IMR-90 (cell line): Measurements from ENCODE around the gene MACO1. TPM values are rescaled to one million over a fixed set of nuclear protein-coding genes. Genes with fewer than 3 reads are reported as not detected.
"Not testable (repeated sequence)": the region's sequence is repeated elsewhere in the genome, so short reads cannot be mapped to it uniquely, and the experiment has no call there.

Experiments used
- ATAC-seq: fragments of 200-7000 bp; cut with Tn5 transposase; 2 replicates; pipeline ENCODE4 v1.9.1; 2020; ENCODE audit warnings: low read depth, mild to moderate bottlenecking, moderate library complexity
- BruUV-seq: library from RNA; stranded (reverse); fragments of 400-500 nt; replicated peaks from 2 replicates; lab custom pipeline; 2021; lab: Mats Ljungman, UMichigan
- CTCF ChIA-PET: fragments of 300-600 bp; formaldehyde crosslinking; extraction: SDS; loops from one replicate; lab custom pipeline; 2021; ENCODE audit warnings: antibody characterized with exemption; lab: Yijun Ruan, JAX
- POLR2A ChIA-PET: fragments of 300-600 bp; sonication (Branson Sonifier 250); formaldehyde crosslinking; loops from one replicate; lab custom pipeline; 2022; ENCODE audit warnings: antibody characterized with exemption; ENCODE audit not compliant: unreplicated experiment; lab: Charles Lee
- DNase-seq: peaks from one replicate; pipeline ENCODE4 v3.0.0; 2013
- H2AFZ ChIP-seq: replicated peaks from 2 replicates; pipeline ENCODE3; 2013; ENCODE audit warnings: low read length, mild to moderate bottlenecking; ENCODE audit not compliant: poor library complexity
- H2AK5ac ChIP-seq: 2 replicates; pipeline ENCODE4 v1.6.1; 2013; ENCODE audit warnings: low read depth, low read length, inconsistent platforms
- H2AK9ac ChIP-seq: replicated peaks from 2 replicates; pipeline ENCODE3; 2013; ENCODE audit warnings: mild to moderate bottlenecking, low read depth, low read length, moderate library complexity; ENCODE audit not compliant: poor library complexity
- H2BK120ac ChIP-seq: 2 replicates; pipeline ENCODE4 v1.6.1; 2013; ENCODE audit warnings: low read depth, low read length, inconsistent platforms
- H2BK15ac ChIP-seq: 3 replicates; pipeline ENCODE4 v1.6.1; 2013; ENCODE audit warnings: low read depth, low read length, inconsistent platforms
- H2BK20ac ChIP-seq: 2 replicates; pipeline ENCODE4 v1.6.1; 2013; ENCODE audit warnings: low read depth, mild to moderate bottlenecking, inconsistent platforms, low read length, moderate library complexity
- H2BK5ac ChIP-seq: 2 replicates; pipeline ENCODE4 v1.6.1; 2013; ENCODE audit warnings: mild to moderate bottlenecking, low read depth, low read length, inconsistent platforms; ENCODE audit not compliant: poor library complexity, severe bottlenecking
- H3K14ac ChIP-seq: replicated peaks from 2 replicates; pipeline ENCODE4 v1.6.1; 2013; ENCODE audit warnings: low read depth, low read length, inconsistent platforms
- H3K18ac ChIP-seq: 2 replicates; pipeline ENCODE4 v1.6.1; 2013; ENCODE audit warnings: low read depth, low read length, control low read depth
- H3K23ac ChIP-seq: 2 replicates; pipeline ENCODE4 v1.6.1; 2013; ENCODE audit warnings: low read depth, low read length, inconsistent platforms
- H3K27ac ChIP-seq: 2 replicates; pipeline ENCODE4 v1.5.1; 2013; ENCODE audit warnings: mild to moderate bottlenecking, control low read depth, low read length; ENCODE audit not compliant: insufficient read depth
- H3K27me3 ChIP-seq: 2 replicates; pipeline ENCODE4 v1.6.1; 2013; ENCODE audit warnings: low read length; ENCODE audit not compliant: control insufficient read depth, insufficient read depth
- H3K36me3 ChIP-seq: 2 replicates; pipeline ENCODE4 v1.6.1; 2013; ENCODE audit warnings: low read length, mixed read lengths; ENCODE audit not compliant: control insufficient read depth, insufficient read depth
- H3K4ac ChIP-seq: 2 replicates; pipeline ENCODE4 v1.6.1; 2013; ENCODE audit warnings: low read depth, low read length, inconsistent platforms
- H3K4me1 ChIP-seq: 2 replicates; pipeline ENCODE4 v1.6.1; 2013; ENCODE audit warnings: low read length, mixed read lengths; ENCODE audit not compliant: control insufficient read depth, insufficient read depth
- H3K4me2 ChIP-seq: 2 replicates; pipeline ENCODE4 v1.6.1; 2013; ENCODE audit warnings: low read depth, mild to moderate bottlenecking, control low read depth, low read length, moderate library complexity
- H3K4me3 ChIP-seq: 2 replicates; pipeline ENCODE4 v1.5.1; 2013; ENCODE audit warnings: low read depth, mild to moderate bottlenecking, control low read depth, low read length, moderate library complexity; ENCODE audit not compliant: insufficient read depth
- H3K56ac ChIP-seq: 2 replicates; pipeline ENCODE4 v1.6.1; 2013; ENCODE audit warnings: low read length, inconsistent platforms; ENCODE audit not compliant: insufficient read depth; ENCODE audit errors: extremely low read depth
- H3K79me1 ChIP-seq, 2 experiments: 2 replicates each; pipeline ENCODE4 v1.6.1; 2013; ENCODE audit warnings: low read length in 2 of 2, inconsistent platforms in 1 of 2, low read depth in 1 of 2
- H3K9ac ChIP-seq: 2 replicates; pipeline ENCODE4 v1.6.1; 2013; ENCODE audit warnings: low read depth, low read length, control low read depth
- H3K9me1 ChIP-seq: 2 replicates; pipeline ENCODE4 v1.6.1; 2013; ENCODE audit warnings: low read length, inconsistent platforms; ENCODE audit not compliant: insufficient read depth
- H3K9me3 ChIP-seq: 2 replicates; pipeline ENCODE4 v1.6.1; 2013; ENCODE audit warnings: low read length; ENCODE audit not compliant: control insufficient read depth, insufficient read depth
- H4K20me1 ChIP-seq: 2 replicates; pipeline ENCODE4 v1.6.1; 2013; ENCODE audit warnings: low read length, inconsistent platforms; ENCODE audit not compliant: insufficient read depth
- H4K5ac ChIP-seq: 2 replicates; pipeline ENCODE4 v1.6.1; 2013; ENCODE audit warnings: mild to moderate bottlenecking, low read depth, low read length, control low read depth
- H4K8ac ChIP-seq, 2 experiments: 2 replicates each; pipeline ENCODE4 v1.6.1; 2013; ENCODE audit warnings: low read depth in 2 of 2, low read length in 2 of 2, control low read depth in 1 of 2, inconsistent platforms in 1 of 2
- H4K91ac ChIP-seq: 2 replicates; pipeline ENCODE4 v1.6.1; 2013; ENCODE audit warnings: low read depth, low read length, inconsistent platforms; ENCODE audit not compliant: insufficient read depth
- WGBS, 2 experiments: methylation state at CpG; one replicate each; pipeline versions ENCODE4 v1.1.5 to v1.1.7; 2013; ENCODE audit warnings: missing lambda C conversion rate in 2 of 2; ENCODE audit not compliant: insufficient read length in 1 of 2; ENCODE audit errors: extremely low coverage in 2 of 2; 5-methylcytosine and 5-hydroxymethylcytosine counted together
- dilution Hi-C: fragments of 300-500 bp; cut with HindIII; formaldehyde crosslinking; loops from one replicate; pipeline ENCODE4 v1.14.3; 2018; ENCODE audit warnings: low sequenced_read_pairs; ENCODE audit not compliant: unreplicated experiment
- in situ Hi-C: fragments of 300-500 bp; cut with MboI; formaldehyde crosslinking; loops from 3 replicates; pipeline ENCODE4 v1.14.3; 2019; ENCODE audit warnings: low sequenced_read_pairs, inconsistent platforms, mixed read lengths
- intact Hi-C: fragments of 100-400 bp; cut with micrococcal nuclease; formaldehyde crosslinking; loops from 2 replicates; pipeline ENCODE4 v1.10.0; 2022
- polyA plus RNA-seq, 3 experiments: library from polyadenylated mRNA; depleted of rRNA; stranded (reverse); fragments of >200 nt; gene quantifications; 2 replicates each; pipeline ENCODE4 v1.2.3, GENCODE V29; 2012; ENCODE audit warnings: low replicate concordance in 1 of 3
- total RNA-seq: library from RNA; depleted of rRNA; stranded (reverse); fragments of >200 nt; gene quantifications from 2 replicates; pipeline ENCODE4 v1.2.3, GENCODE V29; 2012

The MACO1 gene
- total and polyA plus RNA-seq, 2 of the 4 experiments (the other 2 are of a cell fraction): 6.8 to 12.7 TPM

DNA sequence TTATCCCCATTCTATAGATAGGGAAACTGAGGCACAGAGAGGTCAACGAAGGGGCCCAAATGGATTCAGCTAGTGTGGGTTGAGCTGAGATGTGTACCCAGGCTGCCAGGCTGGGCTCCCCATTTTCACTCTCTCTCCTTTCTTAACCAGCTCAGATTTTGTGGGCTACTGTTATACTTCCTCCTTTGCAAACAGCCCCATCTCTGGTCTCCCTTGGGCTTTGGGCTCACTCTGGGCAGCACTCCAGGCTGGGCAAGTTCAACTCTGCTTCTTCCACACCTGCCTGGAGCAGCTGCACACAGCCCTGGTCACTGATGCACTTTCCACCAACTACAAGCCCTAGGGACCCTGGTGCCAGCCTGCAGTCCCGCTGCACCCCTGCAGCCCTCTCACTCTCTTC, 32.6 kb upstream of the MACO1 start:
- H3K4ac ChIP-seq, H3K36me3 ChIP-seq, H2AK5ac ChIP-seq, CTCF ChIA-PET, H3K9me1 ChIP-seq, H3K9ac ChIP-seq, H2BK5ac ChIP-seq, H2BK20ac ChIP-seq, H3K4me2 ChIP-seq, H3K4me3 ChIP-seq, H2AFZ ChIP-seq, H4K5ac ChIP-seq, DNase-seq, H3K14ac ChIP-seq, H3K18ac ChIP-seq, H3K27ac ChIP-seq, dilution Hi-C loops, H3K79me1 ChIP-seq, H2BK120ac ChIP-seq, H2BK15ac ChIP-seq, intact Hi-C loops, H3K4me1 ChIP-seq, H4K91ac ChIP-seq, H3K56ac ChIP-seq, H4K8ac ChIP-seq, H3K23ac ChIP-seq, H3K9me3 ChIP-seq, H2AK9ac ChIP-seq, in situ Hi-C loops, BruUV-seq, POLR2A ChIA-PET, H4K20me1 ChIP-seq, ATAC-seq: not testable (repeated sequence)
- no CpG with 5 or more reads among the region's 2 CpGs for WGBS, 2 experiments
- peaks cover 10% of the 10 kb centered on the region for H3K27me3 ChIP-seq
